Uterus (tissue), 2 donors: ENCODE results near the gene KAT7.

Source experiments
- CTCF ChIP-seq, 4 experiments: fragments of 200-600 bp in 2 of 4; fragments of 450-650 bp in 2 of 4; sonication (generic) in 2 of 4; IDR thresholded peaks; one replicate each; pipeline ENCODE4 v1.5.1; 2016 to 2019; ENCODE audit warnings: antibody characterized with exemption in 4 of 4, mild to moderate bottlenecking in 2 of 4, moderate library complexity in 1 of 4
- POLR2A ChIP-seq, 2 donors: fragments of 450-650 bp; IDR thresholded peaks; one replicate each; pipeline ENCODE4 v1.6.1; 2016; ENCODE audit warnings: antibody characterized with exemption in 2 of 2, mild to moderate bottlenecking in 1 of 2, moderate library complexity in 1 of 2

DNA sequence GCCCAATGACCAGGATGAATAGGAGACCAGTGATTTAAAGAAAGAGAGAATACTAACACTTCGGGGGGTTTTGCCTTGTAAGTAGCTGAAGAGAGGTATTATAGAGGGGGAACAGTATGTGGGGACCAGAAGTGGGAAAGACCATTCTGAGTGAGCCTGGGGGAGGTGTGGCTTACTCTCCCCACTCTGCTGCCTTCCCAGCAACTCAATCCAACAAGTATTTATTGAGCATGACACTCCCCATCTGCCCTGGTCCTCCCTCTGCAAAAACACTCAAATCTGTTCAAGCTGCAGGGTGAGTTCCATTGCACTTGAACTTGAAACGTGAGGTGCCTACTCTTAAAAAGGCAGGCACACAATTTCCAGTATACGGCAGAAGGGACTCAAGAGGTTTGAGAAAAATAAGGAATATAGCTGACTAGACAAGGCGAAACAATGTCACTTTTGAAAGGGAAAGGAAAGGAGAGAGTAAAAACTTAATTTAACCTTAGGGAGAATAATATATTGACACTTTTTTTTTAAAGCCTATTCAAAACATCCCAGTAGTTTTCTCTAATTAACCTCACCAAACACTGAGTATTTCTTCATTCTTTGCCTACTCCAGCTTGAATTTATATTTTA is 32.7 kb upstream of the KAT7 start:
- no peak for TF ChIP-seq CTCF (IDR thresholded peaks at IDR 0.05)
- no peak for TF ChIP-seq POLR2A (IDR thresholded peaks at IDR 0.05)
